ENCODE results near the gene DNAJC4.

DNA sequence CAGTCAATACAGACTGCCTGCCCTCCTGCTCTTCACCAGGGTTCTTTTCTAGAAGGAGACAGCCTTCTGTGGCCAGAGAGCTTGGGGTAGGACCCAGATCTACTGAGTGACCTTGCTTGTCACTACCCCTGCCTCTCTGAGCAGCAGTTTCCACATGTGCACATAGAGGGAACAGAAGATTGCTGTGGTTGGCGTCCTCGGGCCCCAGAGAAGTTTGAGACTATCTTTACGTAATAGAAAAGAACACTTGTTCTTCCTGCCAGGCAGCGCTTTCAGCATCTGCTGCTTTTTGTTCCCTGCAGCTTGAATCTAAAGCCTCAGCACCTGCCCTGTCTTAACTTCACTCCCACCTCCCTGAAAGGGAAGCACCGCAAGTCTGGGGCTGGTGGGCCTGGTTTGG is 8.7 kb downstream of the DNAJC4 start:
- no peak for TF ChIP-seq REST (IDR thresholded peaks at IDR 0.05; ENCODE audit: low read depth)
- no peak for TF ChIP-seq FOXM1 (IDR thresholded peaks at IDR 0.05; ENCODE audit: borderline replicate concordance, low read depth)
- no peak for TF ChIP-seq CREB1 (IDR thresholded peaks at IDR 0.05; ENCODE audit: low read depth)
- TF ChIP-seq USF1 (IDR thresholded peaks at IDR 0.05) = no peak

Measured in Ishikawa (cell line).